OCI-LY7 (cell line): ENCODE results near the gene TMCC1.

Source experiments
- CTCF ChIP-seq: fragments of 200-600 bp; sonication (generic); conservative IDR thresholded peaks from 2 replicates; pipeline ENCODE4 v1.5.1; 2014; ENCODE audit warnings: mild to moderate bottlenecking, antibody characterized with exemption, low read length, moderate library complexity, mixed read lengths
- EZH2phosphoT487 ChIP-seq: fragments of 200-600 bp; sonication (generic); IDR thresholded peaks from 2 replicates; pipeline ENCODE4 v1.6.1; 2018; ENCODE audit warnings: low read depth, borderline replicate concordance, mild to moderate bottlenecking, mixed run types, antibody characterized with exemption, low read length, moderate library complexity, mixed read lengths

- TF ChIP-seq CTCF: no peak
- TF ChIP-seq EZH2phosphoT487: no peak
Observed at GRCh38 chr3:129600348-129600747, 293.2 kb downstream of the TMCC1 start.
